GM23338 (cell line): ENCODE measurements around the gene RUSC2. TPM values are rescaled to one million over a fixed set of nuclear protein-coding genes. Genes with fewer than 3 reads are reported as not detected.

ENCODE experiments used
- CREB1 ChIP-seq: fragments of 250-450 bp; sonication (Bioruptor Pico); IDR thresholded peaks from 2 replicates; pipeline ENCODE4 v1.5.0; 2020; ENCODE audit warnings: low read depth, mild to moderate bottlenecking, moderate library complexity
- REST ChIP-seq: IDR thresholded peaks from one replicate; pipeline ENCODE4 v1.6.1; 2018; ENCODE audit warnings: antibody characterized with exemption; ENCODE audit not compliant: unreplicated experiment
- ZNF331 ChIP-seq: fragments of 250-450 bp; sonication (Bioruptor Pico); IDR thresholded peaks from 2 replicates; pipeline ENCODE4 v1.5.0; 2020; ENCODE audit warnings: low read depth, mild to moderate bottlenecking, moderate library complexity
- polyA plus RNA-seq: library from polyadenylated mRNA; unstranded; fragments of >200 nt; fragmentation: Nextera tagmentation; extraction: Ambion mirVana; gene quantifications from 2 replicates; pipeline ENCODE4 v1.2.1, GENCODE V29; 2016
- total RNA-seq: library from RNA; depleted of rRNA; stranded (reverse); fragments of >200 nt; shearing (Covaris generic); gene quantifications from 2 replicates; pipeline ENCODE4 v1.2.3, GENCODE V29; 2014; rRNA removed

RUSC2 gene
- total and polyA plus RNA-seq, 2 experiments from 2014 or later: 3.0 to 8.2 TPM

GRCh38 chr9:35538361-35539234 is 48.7 kb downstream of the RUSC2 start (continued):
- TF ChIP-seq REST (no peak), CREB1 (peak; percentile 83), ZNF331 (CRISPR knock-in tag) (no peak)

Other genes starting within 250 kb of the RUSC2 start
- 8.2 and 10.7 TPM in 2 replicates for gene TESK1, start 115.2 kb downstream of the RUSC2 start, total RNA-seq
- 6.8 and 7.3 TPM in 2 replicates for gene TESK1, start 115.2 kb downstream of the RUSC2 start, polyA plus RNA-seq
- 2.7 and 4.8 TPM in 2 replicates for gene CD72, start 128.3 kb downstream of the RUSC2 start, total RNA-seq
- gene CD72, start 128.3 kb downstream of the RUSC2 start, polyA plus RNA-seq: 4.6 and 4.7 TPM in 2 replicates
- gene SIT1, start 160.8 kb downstream of the RUSC2 start, total RNA-seq: 14.7 and 16.4 TPM in 2 replicates
- 13.2 TPM in 2 replicates for gene SIT1, start 160.8 kb downstream of the RUSC2 start, polyA plus RNA-seq
- 8,626 and 33,360 TPM in 2 replicates for gene RMRP, start 167.9 kb downstream of the RUSC2 start, total RNA-seq
- gene RMRP, start 167.9 kb downstream of the RUSC2 start, polyA plus RNA-seq: 15.3 and 43.0 TPM in 2 replicates
- gene CCDC107, start 168.2 kb downstream of the RUSC2 start, total RNA-seq: 2.4 and 6.9 TPM in 2 replicates
- gene CCDC107, start 168.2 kb downstream of the RUSC2 start, polyA plus RNA-seq: 18.4 and 20.8 TPM in 2 replicates
- gene ARHGEF39, start 175.1 kb downstream of the RUSC2 start, total RNA-seq: 16.8 and 25.7 TPM in 2 replicates
- gene ARHGEF39, start 175.1 kb downstream of the RUSC2 start, polyA plus RNA-seq: 25.2 and 31.0 TPM in 2 replicates
- gene CA9, start 183.8 kb downstream of the RUSC2 start, total RNA-seq: not detected in 2 replicates
- 1.1 and 2.2 TPM in 2 replicates for gene CA9, start 183.8 kb downstream of the RUSC2 start, polyA plus RNA-seq
- 116 and 141 TPM in 2 replicates for gene TPM2, start 199.8 kb downstream of the RUSC2 start, total RNA-seq
- 488 and 540 TPM in 2 replicates for gene TPM2, start 199.8 kb downstream of the RUSC2 start, polyA plus RNA-seq
- gene TLN1, start 242.1 kb downstream of the RUSC2 start, total RNA-seq: 116 and 120 TPM in 2 replicates
- gene TLN1, start 242.1 kb downstream of the RUSC2 start, polyA plus RNA-seq: 21.5 and 26.0 TPM in 2 replicates
- 24.9 and 32.4 TPM in 2 replicates for gene CREB3, start 242.6 kb downstream of the RUSC2 start, total RNA-seq
- 19.2 and 20.3 TPM in 2 replicates for gene CREB3, start 242.6 kb downstream of the RUSC2 start, polyA plus RNA-seq